HFF-Myc (cell line): ENCODE results near the gene CALR.
"Not testable (repeated sequence)": the region's sequence is repeated elsewhere in the genome, so short reads cannot be mapped to it uniquely, and the experiment has no call there.

ENCODE experiments used
- DNase-seq: peaks from one replicate; pipeline ENCODE4 v3.0.0-alpha.2; 2011; ENCODE audit warnings: low read depth; ENCODE audit errors: extremely low read depth
- H3K4me3 ChIP-seq: replicated peaks from 2 replicates; pipeline ENCODE4 v1.5.1; 2011; ENCODE audit warnings: low read depth, mild to moderate bottlenecking, control low read depth, low read length
- CTCF ChIP-seq: IDR thresholded peaks from 2 replicates; pipeline ENCODE4 v1.5.1; 2012; ENCODE audit warnings: mild to moderate bottlenecking, low read depth, low read length, control low read depth; ENCODE audit errors: missing control alignments

Gene CALR

DNA sequence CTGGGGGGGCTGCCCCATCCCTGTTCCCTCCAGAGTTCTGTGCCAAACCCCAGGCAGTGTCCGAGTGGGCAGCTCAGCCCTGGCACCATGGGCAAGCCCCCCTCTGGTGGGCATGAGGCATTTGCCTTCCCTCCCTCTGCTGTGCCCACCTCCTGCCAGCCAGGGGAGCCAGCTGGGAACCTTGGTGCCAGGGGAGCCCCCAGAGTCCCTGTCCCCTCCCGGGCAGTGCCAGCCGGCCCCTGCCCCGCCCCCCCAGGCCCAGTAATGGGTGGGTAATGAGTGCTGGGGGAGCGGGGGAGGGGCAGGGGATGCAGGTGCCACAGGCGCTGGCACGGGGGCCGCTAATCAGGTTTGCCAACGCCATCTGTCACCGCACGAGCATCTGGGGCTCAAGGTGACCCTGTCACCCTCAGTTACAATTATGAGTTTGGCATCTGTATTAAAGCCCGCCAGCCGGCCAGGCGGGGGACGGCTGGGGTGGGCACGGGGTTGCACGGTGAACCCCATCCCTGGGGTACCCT, 36.9 kb downstream of the CALR start:
- TF ChIP-seq CTCF, result no peak
- no peak overlapping the region for H3K4me3 ChIP-seq
- DNase-seq, result no peak

- not testable (repeated sequence) for DNase-seq, H3K4me3 ChIP-seq
Measured at GRCh38 chr19:12976109-12976508, 37.7 kb downstream of the CALR start.

- H3K4me3 ChIP-seq, result no peak overlapping the region
- no peak for DNase-seq
- TF ChIP-seq CTCF, result no peak
Measured at GRCh38 chr19:12979974-12980373, 41.6 kb downstream of the CALR start.

- DNase-seq, result no peak
- no peak overlapping the region for H3K4me3 ChIP-seq
- no peak for TF ChIP-seq CTCF
Measured at GRCh38 chr19:12982648-12983047, 44.2 kb downstream of the CALR start.

DNA sequence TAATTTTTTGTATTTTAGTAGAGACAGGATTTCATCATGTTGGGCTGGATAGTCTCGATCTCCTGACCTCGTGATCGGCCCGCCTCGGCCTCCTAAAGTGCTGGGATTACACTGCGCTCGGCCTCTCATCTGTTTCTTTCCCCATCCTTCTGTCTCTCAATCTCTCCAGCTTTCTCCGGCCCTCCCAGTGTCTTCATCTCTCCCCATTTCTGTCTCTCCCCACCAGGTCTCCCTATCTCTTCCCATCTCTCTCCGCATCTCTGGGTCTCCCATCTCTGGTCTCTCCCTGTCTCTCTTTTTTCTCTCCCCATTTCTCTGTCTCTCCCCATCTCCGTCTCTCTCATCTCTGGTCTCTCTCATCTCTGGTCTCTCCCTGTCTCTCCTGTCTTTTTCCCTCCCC, 44.7 kb downstream of the CALR start:
- DNase-seq, result no peak
- no peak for TF ChIP-seq CTCF
- peak overlapping the region; percentile 35 for H3K4me3 ChIP-seq

GRCh38 chr19:12983542-12984142, 45.2 kb downstream of the CALR start:
- TF ChIP-seq CTCF, result peak; percentile 85
- no peak for DNase-seq
- H3K4me3 ChIP-seq, result peak overlapping the region; percentile 35

- DNase-seq, result no peak
- H3K4me3 ChIP-seq, result no peak overlapping the region
- TF ChIP-seq CTCF, result no peak
Measured at GRCh38 chr19:12984143-12984627, 45.8 kb downstream of the CALR start.
